SHP77 treated with DMSO at 0.1 percent for 48 hours (cell line): ENCODE results near the gene ADGRG3.
A peak's percentile ranks its signal among the peaks of the same experiment; 100 is the strongest.

Experiments
- DNase-seq: peaks from one replicate; lab custom pipeline; 2025; lab: John Stamatoyannopoulos, UW

The ADGRG3 gene

DNA sequence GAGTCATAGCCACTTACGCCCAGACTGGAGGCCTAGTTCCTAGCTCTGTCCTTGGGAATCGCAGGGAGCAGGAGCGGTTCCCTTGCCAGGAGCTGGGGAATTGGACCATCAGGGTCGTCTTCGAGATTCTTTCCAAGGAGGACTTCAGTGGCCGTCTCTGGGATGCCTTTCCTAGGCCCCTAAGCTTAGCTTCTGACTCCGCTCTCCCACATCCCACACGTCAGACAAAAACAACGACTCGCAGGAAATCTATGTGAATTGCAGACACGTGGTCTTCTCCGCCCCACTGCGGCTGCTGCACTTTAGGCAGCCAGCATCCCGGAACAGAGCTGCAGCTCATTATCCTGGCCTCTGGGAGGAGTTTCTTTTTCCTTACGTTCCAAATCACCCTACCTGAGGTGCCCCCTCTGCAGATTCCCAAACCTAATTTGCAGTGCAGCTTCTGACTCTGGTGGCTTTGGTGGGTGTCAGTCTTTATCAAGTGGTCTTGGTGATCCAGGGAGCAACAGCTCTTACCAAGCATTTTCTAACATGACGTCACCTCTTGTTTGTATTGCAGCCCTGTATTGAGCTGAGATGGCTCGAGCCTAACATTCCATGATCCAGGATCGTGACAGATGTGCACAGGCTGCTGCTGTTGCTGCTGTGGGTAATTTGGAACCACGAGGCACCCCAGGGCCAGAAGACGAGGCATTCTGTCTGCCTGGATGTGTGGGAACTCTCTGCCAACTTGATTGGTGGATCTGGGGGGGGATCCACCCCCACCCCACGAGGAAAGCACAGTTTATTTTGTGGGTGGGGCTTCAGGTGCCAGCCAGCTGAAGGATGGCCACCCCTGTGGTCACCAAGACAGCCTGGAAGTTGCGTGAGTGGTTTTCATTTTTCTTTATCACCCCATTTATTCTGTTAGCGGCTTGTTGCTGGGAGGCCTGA, 68.6 kb downstream of the ADGRG3 start:
- peak; percentile 48 for DNase-seq

DNA sequence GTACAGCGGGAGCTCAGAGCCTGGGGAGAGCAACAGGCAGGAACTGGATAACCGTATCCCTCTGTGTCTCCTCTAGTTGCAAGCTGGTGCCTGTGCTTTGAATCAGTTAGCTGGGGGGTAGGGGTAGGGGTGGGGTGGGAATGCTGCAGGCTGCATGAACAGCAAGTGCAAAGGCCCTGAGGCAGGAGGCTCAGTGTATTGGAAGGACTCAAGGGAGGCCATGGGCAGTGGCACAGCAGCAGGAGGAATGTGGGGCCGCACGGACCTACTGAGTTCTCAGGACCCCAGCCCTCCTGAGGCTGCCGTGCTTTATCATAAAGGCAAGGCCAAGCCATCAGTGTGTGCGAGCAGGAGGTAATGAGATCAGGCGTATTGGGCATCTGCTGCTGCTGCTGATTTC, 70.7 kb downstream of the ADGRG3 start:
- DNase-seq = no peak
